Spleen (tissue), 11 donors: ENCODE data around the gene EHMT1. TPM values are rescaled to one million over a fixed set of nuclear protein-coding genes. Genes with fewer than 3 reads are reported as not detected.

Source experiments
- DNase-seq: peaks from one replicate; pipeline ENCODE4 v3.0.0-alpha.2; 2020
- H3K27ac ChIP-seq, 8 donors: fragments of 200-600 bp; sonication (generic) in 7 of 8; 1 replicate in 4 of 8; 2 replicates in 4 of 8; pipeline versions ENCODE4 v1.5.0 to v1.8.0; 2016 to 2021; ENCODE audit warnings: inconsistent platforms in 4 of 8, mild to moderate bottlenecking in 4 of 8, moderate library complexity in 1 of 8
- H3K27me3 ChIP-seq, 7 donors: fragments of 200-600 bp; sonication (generic) in 6 of 7; replicated peaks in 1 of 7; 1 replicate in 4 of 7; 2 replicates in 3 of 7; pipeline versions ENCODE4 v1.5.0 to v1.8.0; 2016 to 2021; ENCODE audit warnings: inconsistent platforms in 3 of 7, mild to moderate bottlenecking in 1 of 7
- H3K36me3 ChIP-seq, 6 donors: fragments of 200-600 bp; sonication (generic) in 5 of 6; 1 replicate in 4 of 6; 2 replicates in 2 of 6; pipeline versions ENCODE4 v1.5.0 to v1.8.0; 2016 to 2021; ENCODE audit warnings: inconsistent platforms in 2 of 6
- H3K4me1 ChIP-seq, 6 donors: fragments of 200-600 bp; sonication (generic) in 5 of 6; 1 replicate in 3 of 6; 2 replicates in 3 of 6; pipeline versions ENCODE4 v1.5.0 to v1.8.0; 2016 to 2021; ENCODE audit warnings: inconsistent platforms in 3 of 6
- H3K4me3 ChIP-seq, 8 donors: fragments of 200-600 bp; sonication (generic) in 7 of 8; 1 replicate in 4 of 8; 2 replicates in 4 of 8; pipeline versions ENCODE4 v1.5.0 to v1.8.0; 2016 to 2021; ENCODE audit warnings: inconsistent platforms in 4 of 8, mild to moderate bottlenecking in 4 of 8, moderate library complexity in 2 of 8
- H3K9me3 ChIP-seq, 8 donors: fragments of 200-600 bp; sonication (generic) in 7 of 8; 1 replicate in 4 of 8; 2 replicates in 4 of 8; pipeline versions ENCODE4 v1.5.0 to v1.8.0; 2016 to 2021; ENCODE audit warnings: inconsistent platforms in 4 of 8
- POLR2A ChIP-seq, 3 donors: fragments of 450-650 bp; IDR thresholded peaks; one replicate each; pipeline ENCODE4 v1.5.1; 2017; ENCODE audit warnings: antibody characterized with exemption in 3 of 3, mild to moderate bottlenecking in 1 of 3
- POLR2AphosphoS5 ChIP-seq, 3 donors: sonication (generic); formaldehyde crosslinking; IDR thresholded peaks; one replicate each; pipeline ENCODE4 v1.5.1; 2017; ENCODE audit warnings: antibody characterized with exemption in 3 of 3
- WGBS, 5 donors: extraction: QIAGEN DNeasy Blood & Tissue Kit in 3 of 5; methylation state at CpG; one replicate each; pipeline versions ENCODE4 v1.1.5 to v1.1.7; 2013 to 2018; 5-methylcytosine and 5-hydroxymethylcytosine counted together
- intact Hi-C: fragments of 100-400 bp; cut with DNase I; formaldehyde crosslinking; loops from one replicate; pipeline ENCODE4 v1.15.0; 2023; ENCODE audit warnings: low total_unique reads
- polyA plus RNA-seq, 3 donors: library from polyadenylated mRNA; stranded (reverse); fragments of 200-250 nt; gene quantifications; one replicate each; pipeline ENCODE4 v1.2.1, GENCODE V29; 2013
- total RNA-seq, 7 donors: library from RNA; depleted of rRNA in 3 of 7; stranded (reverse); fragments of >200 nt in 3 of 7; fragmentation: NEBNext Ultra II Directional in 4 of 7; extraction: Animal tissue kit (Norgen Biotek cat#: 25700) in 4 of 7; gene quantifications; one replicate each; pipeline versions ENCODE4 v1.1.0 to v1.2.1, GENCODE V29; 2016 to 2021
- TF ChIP-seq, protein P1 (sequence below), 11 experiments: fragments of 200-600 bp in 7 of 11; fragments of 450-650 bp in 4 of 11; sonication (generic) in 4 of 11; IDR thresholded peaks in 8 of 11; conservative IDR thresholded peaks in 3 of 11; 1 replicate in 7 of 11; 2 replicates in 4 of 11; pipeline versions ENCODE4 v1.4.0 to v1.8.0; 2016 to 2021; ENCODE audit warnings: antibody characterized with exemption in 11 of 11, inconsistent platforms in 4 of 11, mild to moderate bottlenecking in 1 of 11
- donor health status: healthy with polysubstance abuse.
- donor health status: DM: no; HTN: no; CAD: no; lungs with moderate emphysema.
- donor health status: DM: no; HTN: no; CAD: no.
- donor health status: Bipolar disorder and iron deficiency.
- donor health status: healthy.
- donor health status: DM: no; HTN: no; CAD: no.
- donor health status: DM: yes; HTN: yes; CAD: no.

EHMT1 gene
- total and polyA plus RNA-seq, 10 donors, result 35.5 to 163 (median 122) TPM

DNA sequence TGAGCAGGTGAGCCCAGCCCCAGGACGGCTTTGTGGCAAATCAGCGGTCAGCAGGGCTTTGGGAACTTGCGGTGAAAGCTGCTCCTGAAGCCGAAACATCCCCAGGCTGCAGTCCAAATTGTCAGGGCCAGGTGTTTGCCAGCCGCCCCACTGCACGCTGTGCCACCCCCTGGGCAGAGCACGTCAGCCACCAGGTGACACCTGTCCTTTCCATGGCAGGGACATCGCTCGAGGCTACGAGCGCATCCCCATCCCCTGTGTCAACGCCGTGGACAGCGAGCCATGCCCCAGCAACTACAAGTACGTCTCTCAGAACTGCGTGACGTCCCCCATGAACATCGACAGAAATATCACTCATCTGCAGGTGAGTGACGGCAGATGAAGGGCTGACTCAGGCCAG, 194.4 kb downstream of the EHMT1 start:
- Histone ChIP-seq H3K4me3 (no peak overlapping the region), H3K9me3 (peaks cover 0 to 7% (median 0%) of the 10 kb centered on the region in 8 donors), H3K27me3 (no peaks in the 10 kb centered on the region), H3K36me3 (peaks cover 6 to 99% (median 88%) of the 10 kb centered on the region in 6 donors), H3K4me1 (peaks cover 0 to 13% (median under 1%) of the 10 kb centered on the region in 6 donors), H3K27ac (no peak overlapping the region)
- no peak for DNase-seq
- intact Hi-C loops, result no loop called here
- WGBS, 5 donors, result 94 to 98% (median 97%) methylated on average over 15 to 19 of the region's 19 CpGs
- TF ChIP-seq POLR2AphosphoS5 (IDR thresholded peaks at IDR 0.05) (peak in 1 of 3 donors; percentile 59), POLR2A (IDR thresholded peaks at IDR 0.05) (no peak)
- TF ChIP-seq, protein P1, sequence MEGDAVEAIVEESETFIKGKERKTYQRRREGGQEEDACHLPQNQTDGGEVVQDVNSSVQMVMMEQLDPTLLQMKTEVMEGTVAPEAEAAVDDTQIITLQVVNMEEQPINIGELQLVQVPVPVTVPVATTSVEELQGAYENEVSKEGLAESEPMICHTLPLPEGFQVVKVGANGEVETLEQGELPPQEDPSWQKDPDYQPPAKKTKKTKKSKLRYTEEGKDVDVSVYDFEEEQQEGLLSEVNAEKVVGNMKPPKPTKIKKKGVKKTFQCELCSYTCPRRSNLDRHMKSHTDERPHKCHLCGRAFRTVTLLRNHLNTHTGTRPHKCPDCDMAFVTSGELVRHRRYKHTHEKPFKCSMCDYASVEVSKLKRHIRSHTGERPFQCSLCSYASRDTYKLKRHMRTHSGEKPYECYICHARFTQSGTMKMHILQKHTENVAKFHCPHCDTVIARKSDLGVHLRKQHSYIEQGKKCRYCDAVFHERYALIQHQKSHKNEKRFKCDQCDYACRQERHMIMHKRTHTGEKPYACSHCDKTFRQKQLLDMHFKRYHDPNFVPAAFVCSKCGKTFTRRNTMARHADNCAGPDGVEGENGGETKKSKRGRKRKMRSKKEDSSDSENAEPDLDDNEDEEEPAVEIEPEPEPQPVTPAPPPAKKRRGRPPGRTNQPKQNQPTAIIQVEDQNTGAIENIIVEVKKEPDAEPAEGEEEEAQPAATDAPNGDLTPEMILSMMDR (IDR thresholded peaks at IDR 0.05 in 8 of 11, conservative IDR thresholded peaks at IDR 0.05 in 3 of 11), result no peak

DNA sequence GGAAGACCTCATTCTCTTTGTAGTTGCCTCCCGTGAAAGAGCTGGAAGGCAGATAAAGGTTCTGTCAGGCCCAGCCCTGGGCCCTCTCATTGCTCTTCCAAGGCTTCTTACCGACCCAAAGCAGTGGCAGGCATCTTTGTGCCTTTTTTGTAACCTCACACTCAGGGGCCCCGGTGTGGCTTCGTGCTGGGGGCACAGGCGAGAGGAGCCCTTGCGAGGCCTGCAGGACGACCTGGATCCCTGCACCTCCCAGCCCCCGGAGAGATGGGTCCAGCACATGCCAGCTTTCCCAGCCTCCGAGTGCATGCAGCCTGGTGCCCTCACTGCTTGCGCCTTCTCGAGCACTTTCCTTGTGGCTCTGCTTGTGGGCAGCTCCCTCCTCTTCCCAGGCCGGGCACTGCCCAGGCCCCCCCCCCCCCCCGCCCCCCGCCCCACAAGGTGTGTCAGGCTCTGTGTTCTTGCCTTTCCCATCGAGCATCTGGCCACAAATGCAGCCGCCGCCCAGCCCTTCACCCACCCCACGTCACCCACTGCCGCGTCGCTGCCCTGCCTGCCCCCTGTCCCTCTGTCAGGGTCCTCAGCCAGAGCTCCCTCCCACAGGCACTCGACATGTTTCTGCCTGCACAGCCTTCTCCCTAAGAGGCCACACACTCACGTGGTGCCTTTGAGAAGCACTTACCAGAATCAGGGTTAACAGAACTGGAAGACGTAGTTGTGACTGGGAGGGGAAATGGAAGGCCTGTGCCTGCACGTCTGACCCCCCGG, 195.0 kb downstream of the EHMT1 start:
- Histone ChIP-seq H3K36me3 (peaks cover 6 to 96% (median 89%) of the 10 kb centered on the region in 6 donors), H3K4me3 (no peak overlapping the region), H3K4me1 (peaks cover 0 to 7% (median 0%) of the 10 kb centered on the region in 6 donors), H3K27me3 (no peaks in the 10 kb centered on the region), H3K27ac (no peak overlapping the region), H3K9me3 (peaks cover 0 to 9% (median 0%) of the 10 kb centered on the region in 8 donors)
- DNase-seq, result peak; percentile 47
- TF ChIP-seq POLR2AphosphoS5 (IDR thresholded peaks at IDR 0.05) (peak in 1 of 3 donors; percentile 32), POLR2A (IDR thresholded peaks at IDR 0.05) (no peak)
- TF ChIP-seq, protein P1 (IDR thresholded peaks at IDR 0.05 in 8 of 11, conservative IDR thresholded peaks at IDR 0.05 in 3 of 11), result no peak
- WGBS, 5 donors, result 90 to 97% (median 95%) methylated on average over 19 to 26 of the region's 26 CpGs
- intact Hi-C loops, result no loop called here

DNA sequence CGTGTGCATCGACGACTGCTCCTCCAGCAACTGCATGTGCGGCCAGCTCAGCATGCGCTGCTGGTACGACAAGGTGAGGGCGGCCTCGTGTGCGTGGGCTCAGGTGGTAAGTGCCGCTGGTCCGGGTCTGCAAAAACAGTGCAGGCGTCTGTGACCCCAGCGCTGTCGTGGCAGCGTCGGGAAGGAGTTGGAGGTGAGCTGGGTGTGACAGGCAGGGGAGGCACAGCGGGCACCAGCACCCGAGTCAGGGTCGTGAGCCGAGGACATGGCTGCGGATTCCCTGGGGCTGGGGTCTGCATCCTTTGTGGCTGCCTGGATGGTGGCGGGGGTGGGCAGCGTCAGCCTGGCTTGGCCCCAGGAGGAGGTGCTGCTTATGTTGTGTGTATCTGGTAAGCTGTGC, 195.6 kb downstream of the EHMT1 start:
- Histone ChIP-seq H3K27me3 (no peaks in the 10 kb centered on the region), H3K36me3 (peaks cover 6 to 91% (median 84%) of the 10 kb centered on the region in 6 donors), H3K4me1 (peaks cover 0 to under 1% (median 0%) of the 10 kb centered on the region in 6 donors), H3K9me3 (peaks cover 0 to 9% (median 0%) of the 10 kb centered on the region in 8 donors), H3K27ac (no peak overlapping the region), H3K4me3 (no peak overlapping the region)
- TF ChIP-seq, protein P1 (IDR thresholded peaks at IDR 0.05 in 8 of 11, conservative IDR thresholded peaks at IDR 0.05 in 3 of 11), result no peak
- no peak for TF ChIP-seq POLR2A (IDR thresholded peaks at IDR 0.05)
- peak in 1 of 3 donors; percentile 45 for TF ChIP-seq POLR2AphosphoS5 (IDR thresholded peaks at IDR 0.05)
- intact Hi-C loops, result no loop called here
- WGBS, 5 donors, result 96 to 98% (median 96%) methylated on average over 23 of the region's 23 CpGs
- no peak for DNase-seq

DNA sequence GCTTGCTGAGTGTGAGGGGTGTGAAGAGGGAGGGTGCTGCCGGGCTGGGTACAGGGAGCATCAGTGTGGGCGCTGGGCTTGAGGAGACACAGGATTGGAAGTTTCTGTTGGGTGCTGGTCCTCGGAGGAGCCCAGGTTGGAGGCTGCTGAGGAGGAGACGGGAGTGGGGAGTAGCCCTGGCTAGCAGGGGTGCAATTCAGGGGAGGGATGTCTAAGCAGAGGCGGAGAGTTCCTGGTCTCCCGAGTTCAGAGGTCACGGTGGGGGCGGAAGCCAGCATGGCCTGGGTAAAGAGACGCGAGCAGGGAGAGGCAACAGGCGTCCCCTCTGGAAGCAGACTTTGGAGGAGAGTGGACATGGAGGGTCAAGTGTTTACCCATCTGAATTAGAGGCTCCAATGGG, 196.0 kb downstream of the EHMT1 start:
- H3K4me3 ChIP-seq, result no peak overlapping the region
- whole genome bisulfite sequencing, 5 donors, result 92 to 97% (median 92%) methylated on average over 11 of the region's 11 CpGs
- TF ChIP-seq POLR2AphosphoS5 (IDR thresholded peaks at IDR 0.05) (no peak), POLR2A (IDR thresholded peaks at IDR 0.05) (no peak)
- peaks cover 6 to 91% (median 84%) of the 10 kb centered on the region in 6 donors for H3K36me3 ChIP-seq
- intact Hi-C loops, result no loop called here
- no peaks in the 10 kb centered on the region for H3K4me1 ChIP-seq
- peaks cover 0 to 9% (median 0%) of the 10 kb centered on the region in 8 donors for H3K9me3 ChIP-seq
- H3K27ac ChIP-seq, result no peak overlapping the region
- H3K27me3 ChIP-seq, result no peaks in the 10 kb centered on the region
- no peak for DNase-seq
